HG02678 (cell line): ENCODE results near the gene LRRC55.

ENCODE experiments used
- ATAC-seq: cut with Tn5 transposase; IDR thresholded peaks from one replicate; pipeline ENCODE4 v1.9.1; 2021; ENCODE audit warnings: mild to moderate bottlenecking, moderate library complexity; ENCODE audit not compliant: unreplicated experiment

Gene LRRC55

GRCh38 chr11:57231539-57232253 is 49.9 kb downstream of the LRRC55 start:
- ATAC-seq = no peak

DNA sequence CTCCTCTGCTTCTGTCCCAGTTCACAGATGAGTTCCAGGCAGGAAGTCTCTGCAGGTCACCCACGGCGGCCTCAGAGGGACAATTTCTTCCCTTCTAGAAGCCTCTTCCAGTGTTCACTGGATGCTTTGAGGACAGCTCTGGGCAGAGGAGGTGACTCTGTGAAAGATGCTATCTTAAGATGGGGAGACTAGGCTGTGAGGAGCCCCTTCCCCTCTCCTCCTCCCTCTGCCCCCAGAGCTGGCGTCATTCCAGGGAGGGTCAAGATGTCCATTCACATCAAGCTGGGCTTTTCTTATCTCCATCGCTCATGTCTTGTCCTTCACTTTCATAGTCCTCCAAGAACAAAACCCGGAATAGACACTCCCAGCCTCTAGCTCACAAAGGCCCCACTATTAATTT is 51.9 kb downstream of the LRRC55 start:
- no peak for ATAC-seq

GRCh38 chr11:57235761-57236703 is 54.3 kb downstream of the LRRC55 start:
- no peak for ATAC-seq

DNA sequence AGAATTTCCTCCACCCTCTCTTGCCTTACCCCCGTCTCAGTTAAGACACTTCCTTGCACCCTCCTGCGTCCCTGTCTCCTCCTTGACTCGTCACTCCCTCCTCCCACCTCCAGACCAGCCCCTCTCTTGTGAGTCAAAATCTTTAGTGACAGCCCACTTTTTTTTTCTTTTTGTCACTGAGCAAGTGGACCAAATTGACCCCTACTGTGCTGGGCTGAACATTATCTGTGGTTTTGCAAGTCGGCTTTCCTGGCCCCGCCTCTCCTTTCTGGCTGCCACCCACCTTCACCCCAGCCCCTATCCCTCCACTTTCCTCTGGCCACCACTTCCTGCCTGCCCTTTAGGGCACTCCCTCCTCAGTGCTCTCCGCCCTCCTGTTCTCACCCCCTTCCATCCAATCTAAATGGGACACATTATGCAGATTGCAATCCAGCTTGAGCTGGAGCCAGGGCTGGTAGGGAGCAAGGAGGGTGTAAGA is 55.5 kb downstream of the LRRC55 start, which contains the start of gene APLNR:
TSS of gene APLNR (minus strand) at position 47 of the 478 bp plus-strand sequence. CDS start 246 bp downstream, outside the sequence.
- ATAC-seq = no peak

DNA sequence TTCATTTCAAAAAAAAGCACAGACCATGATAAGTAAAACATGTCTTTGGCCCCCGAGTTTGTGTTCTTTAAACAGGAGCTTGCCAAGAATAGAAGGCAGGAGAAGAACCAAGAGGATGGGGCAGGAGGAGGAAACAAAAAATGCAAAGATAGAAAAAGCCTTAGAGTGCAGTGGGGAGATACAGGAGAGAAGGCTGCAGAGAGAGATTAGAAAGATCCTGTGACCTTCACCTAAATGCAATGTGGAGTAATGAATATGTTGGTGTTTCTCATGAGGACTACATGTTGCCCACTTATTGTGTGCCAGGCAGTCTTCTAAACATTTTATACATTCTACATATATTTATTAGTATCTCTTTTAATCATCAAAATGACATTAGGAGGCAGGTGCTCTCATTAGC is 57.6 kb downstream of the LRRC55 start:
- no peak for ATAC-seq

DNA sequence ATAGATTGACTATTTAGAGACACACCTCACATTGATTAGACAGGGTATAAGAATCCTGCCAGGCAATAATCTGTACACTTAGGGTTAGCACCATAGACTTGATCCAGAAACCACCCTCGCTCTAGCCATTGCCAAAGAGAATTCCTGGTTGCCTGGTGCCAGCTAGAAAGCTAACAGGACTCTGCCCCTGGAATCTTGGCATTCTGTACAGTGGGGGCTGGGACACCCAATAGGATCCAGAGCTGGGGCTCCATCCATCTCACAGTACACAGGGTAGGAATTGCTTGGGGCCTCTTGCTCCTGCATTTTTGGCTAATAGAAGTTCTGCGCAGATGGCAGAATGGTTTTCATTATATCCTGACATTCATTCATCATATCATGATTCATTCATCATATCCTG is 58.3 kb downstream of the LRRC55 start:
- no peak for ATAC-seq

GRCh38 chr11:57240757-57241156 is 59.0 kb downstream of the LRRC55 start:
- no peak for ATAC-seq
